K562 (cell line): ENCODE data around the gene LAMTOR4. TPM values are rescaled to one million over a fixed set of nuclear protein-coding genes. Genes with fewer than 3 reads are reported as not detected.

Source experiments
- CREM ChIP-seq: IDR thresholded peaks from 2 replicates; pipeline ENCODE4 v1.6.1; 2014; ENCODE audit warnings: antibody characterized with exemption, low read depth
- ELF2 ChIP-seq: fragments of 250-450 bp; sonication (Bioruptor Pico); IDR thresholded peaks from 2 replicates; pipeline ENCODE4 v1.5.0; 2021; ENCODE audit warnings: mild to moderate bottlenecking
- JUND ChIP-seq, 2 experiments: IDR thresholded peaks; 2 replicates in 1 of 2; 3 replicates in 1 of 2; pipeline ENCODE4 v1.6.1; 2011; ENCODE audit warnings: borderline replicate concordance in 2 of 2, low read depth in 2 of 2, low read length in 2 of 2, improper control_type of control experiment in 1 of 2, missing biosample characterization in 1 of 2, missing genetic modification characterization in 1 of 2, missing genetic modification reagents in 1 of 2
- MYC ChIP-seq, 2 experiments: fragments of 250-450 bp in 1 of 2; sonication (Bioruptor Pico) in 1 of 2; IDR thresholded peaks; 2 replicates each; pipeline versions ENCODE4 v1.5.1 to v1.6.1; 2012 to 2021; ENCODE audit warnings: low read depth in 2 of 2, borderline replicate concordance in 1 of 2, improper control_type of control experiment in 1 of 2, low read length in 1 of 2, mild to moderate bottlenecking in 1 of 2, moderate library complexity in 1 of 2
- NFRKB ChIP-seq: fragments of 450-650 bp; IDR thresholded peaks from 2 replicates; pipeline ENCODE4 v1.6.1; 2016; ENCODE audit warnings: low read depth
- POLR2AphosphoS2 ChIP-seq: IDR thresholded peaks from 2 replicates; pipeline ENCODE4 v1.6.1; 2012; ENCODE audit warnings: low read length, improper control_type of control experiment
- POLR2G ChIP-seq: fragments of 200-400 bp; formaldehyde crosslinking; IDR thresholded peaks from 2 replicates; pipeline ENCODE4 v1.6.1; 2017; ENCODE audit warnings: low read depth, mild to moderate bottlenecking, antibody characterized with exemption, low read length, moderate library complexity
- SAP30 ChIP-seq: fragments of 200-600 bp; sonication (generic); IDR thresholded peaks from 2 replicates; pipeline ENCODE4 v1.6.1; 2012; ENCODE audit warnings: borderline replicate concordance, low read depth, mild to moderate bottlenecking, moderate library complexity, low read length, control low read depth, inconsistent platforms; ENCODE audit not compliant: insufficient read depth, poor library complexity, severe bottlenecking
- SP1 ChIP-seq: sonication (generic); formaldehyde crosslinking; IDR thresholded peaks from 2 replicates; pipeline ENCODE4 v1.8.1; 2022; ENCODE audit warnings: mild to moderate bottlenecking, missing genetic modification reagents
- ZNF23 ChIP-seq: fragments of 250-450 bp; sonication (Bioruptor Pico); IDR thresholded peaks from 2 replicates; pipeline ENCODE4 v1.4.0; 2020; ENCODE audit warnings: mild to moderate bottlenecking
- ZNF830 ChIP-seq: fragments of 250-450 bp; sonication (Bioruptor Pico); IDR thresholded peaks from 2 replicates; pipeline ENCODE4 v1.5.0; 2021; ENCODE audit warnings: mild to moderate bottlenecking
- polyA plus RNA-seq, 8 experiments: library from polyadenylated mRNA; depleted of rRNA in 4 of 8; stranded (reverse) in 5 of 8; unstranded in 3 of 8; fragments of >200 nt; fragmentation: Nextera tagmentation in 2 of 8; fragmentation: Illumina TruSeq in 1 of 8; extraction: Ambion mirVana in 2 of 8; extraction: Trizol in 1 of 8; gene quantifications; 2 replicates each; pipeline versions ENCODE4 v1.2.1 to v1.2.3, GENCODE V29; 2011 to 2014; ENCODE audit warnings: inconsistent platforms in 1 of 8, missing spikeins in 1 of 8
- total RNA-seq, 7 experiments: library from RNA; depleted of rRNA in 6 of 7; stranded (reverse); fragments of >200 nt in 6 of 7; fragmentation: Illumina TruSeq in 2 of 7; extraction: Trizol in 2 of 7; gene quantifications; 2 replicates each; pipeline versions ENCODE4 v1.2.1 to v1.2.3, GENCODE V29; 2011 to 2021; ENCODE audit warnings: low replicate concordance in 1 of 7

Gene LAMTOR4
- total and polyA plus RNA-seq, 9 of the 15 experiments (the other 6 are each of a cell fraction or from before 2014, with no cell fraction given), result 79.6 to 314 (median 195) TPM

DNA sequence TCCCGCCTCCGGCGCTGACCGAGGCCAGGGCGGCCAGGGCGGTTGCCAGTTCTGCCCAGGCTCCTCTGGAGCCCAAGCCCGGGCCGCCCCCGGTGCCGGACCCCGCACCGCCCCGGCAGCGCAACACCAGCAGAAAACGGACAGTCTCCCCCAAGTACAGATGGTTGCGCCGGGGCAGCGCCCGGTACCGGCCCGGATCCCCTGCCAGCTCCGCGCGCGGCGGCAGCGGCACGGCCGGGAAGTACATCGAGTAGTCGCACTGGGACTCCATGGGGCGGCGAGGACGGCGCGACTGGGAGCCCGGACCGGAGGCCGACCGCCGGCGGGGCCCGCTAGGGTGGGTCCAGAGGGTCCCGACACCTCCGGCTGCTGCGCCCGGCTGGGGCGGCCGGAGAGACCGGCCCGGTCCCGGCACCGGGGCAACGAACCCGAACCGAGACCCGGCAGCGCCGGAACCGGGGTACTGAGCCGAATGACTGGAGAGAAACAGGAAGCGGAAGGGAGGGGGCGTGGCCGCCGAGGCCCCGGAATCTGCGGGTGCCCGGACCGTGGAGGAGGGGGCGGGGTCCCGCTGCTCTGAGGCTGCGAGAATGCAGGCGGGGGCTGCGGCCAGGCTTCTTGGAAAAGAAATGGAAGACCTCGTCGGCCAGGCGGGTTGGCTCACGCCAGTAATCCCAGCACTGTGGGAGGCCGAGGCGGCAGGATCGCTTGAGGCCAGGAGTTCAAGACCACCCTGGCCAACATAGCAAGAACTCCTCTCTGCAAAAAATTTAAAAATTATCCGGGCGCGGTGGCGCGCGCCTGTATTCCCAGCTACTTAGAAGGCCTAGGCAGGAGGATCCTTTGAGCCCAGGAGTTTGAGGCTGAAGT lies 9.7 kb downstream of the LAMTOR4 start, which contains the start of gene TRAPPC14 (continued):
- peak; percentile 60; the same call in 1 of the 2 replicates for TF ChIP-seq JUND (IDR thresholded peaks at IDR 0.05; ENCODE audit: borderline replicate concordance, low read depth, low read length)
- TF ChIP-seq JUND (tag; IDR thresholded peaks at IDR 0.05; ENCODE audit: borderline replicate concordance, low read depth, low read length), result peak; percentile 33; the same call in 1 of the 3 replicates
- TF ChIP-seq NFRKB, result peak; percentile 72; the same call in 1 of the 2 replicates
- TF ChIP-seq POLR2AphosphoS2, result no peak
- peak; percentile 61 for TF ChIP-seq MYC (IDR thresholded peaks at IDR 0.05; ENCODE audit: low read depth, low read length)
- TF ChIP-seq MYC (CRISPR knock-in tag; IDR thresholded peaks at IDR 0.05; ENCODE audit: borderline replicate concordance, low read depth), result no peak
- 0 out of 2 replicates have a peak, but pooled peaks have one; percentile 38 for TF ChIP-seq ELF2
- TF ChIP-seq ZNF23, result no peak
- TF ChIP-seq SP1 (CRISPR knock-in tag), result peak; percentile 89
- TF ChIP-seq POLR2G, result peak; percentile 94
- peak; percentile 66 for TF ChIP-seq CREM
- peak; percentile 75 for TF ChIP-seq SAP30
- TF ChIP-seq ZNF830, result peak; percentile 66; the same call in 1 of the 2 replicates
